Large intestine (tissue), 1 donor: ENCODE results near the gene G0S2. TPM values are rescaled to one million over a fixed set of nuclear protein-coding genes. Genes with fewer than 3 reads are reported as not detected.

ENCODE experiments used
- polyA plus RNA-seq: library from polyadenylated mRNA; unstranded; fragments of 120-200 nt; gene quantifications from one replicate; pipeline ENCODE4 v1.2.1, GENCODE V29; 2013

Gene G0S2
- polyA plus RNA-seq, 1 donor: 167 TPM

Other genes starting within 250 kb of the G0S2 start
- 0.63 TPM for gene CAMK1G, start 91.7 kb upstream of the G0S2 start, polyA plus RNA-seq
- 156 TPM for gene LAMB3, start 23.0 kb upstream of the G0S2 start, polyA plus RNA-seq
- gene HSD11B1, start 29.4 kb downstream of the G0S2 start, polyA plus RNA-seq: 0.31 TPM
- 21.0 TPM for gene TRAF3IP3, start 80.6 kb downstream of the G0S2 start, polyA plus RNA-seq
- 4.7 TPM for gene C1orf74, start 109.1 kb downstream of the G0S2 start, polyA plus RNA-seq
- gene IRF6, start 130.7 kb downstream of the G0S2 start, polyA plus RNA-seq: 68.0 TPM
- 8.4 TPM for gene UTP25, start 152.6 kb downstream of the G0S2 start, polyA plus RNA-seq